Mesenchymal stem cell (in vitro differentiated cells and primary cell): Measurements from ENCODE around the gene TTC23L.

Experiments
- DNase-seq: peaks from one replicate; pipeline ENCODE4 v3.0.0-alpha.2; 2013
- H2AFZ ChIP-seq: one replicate; pipeline ENCODE4 v1.6.1; 2013; ENCODE audit warnings: low read depth, mild to moderate bottlenecking, control low read depth, inconsistent platforms, low read length, moderate library complexity
- H2AK5ac ChIP-seq: 2 replicates; pipeline ENCODE4 v1.6.1; 2013; ENCODE audit warnings: low read length, moderate library complexity, mild to moderate bottlenecking, inconsistent platforms; ENCODE audit not compliant: severe bottlenecking
- H2BK120ac ChIP-seq: one replicate; pipeline ENCODE4 v1.6.1; 2013; ENCODE audit warnings: low read depth, mild to moderate bottlenecking, inconsistent platforms, low read length, moderate library complexity
- H2BK12ac ChIP-seq, 2 experiments: one replicate each; pipeline ENCODE4 v1.6.1; 2013; ENCODE audit warnings: inconsistent platforms in 2 of 2, low read length in 2 of 2, mild to moderate bottlenecking in 2 of 2, moderate library complexity in 2 of 2, control low read depth in 1 of 2
- H2BK15ac ChIP-seq: one replicate; pipeline ENCODE4 v1.6.1; 2013; ENCODE audit warnings: mild to moderate bottlenecking, low read depth, inconsistent platforms; ENCODE audit not compliant: poor library complexity, severe bottlenecking
- H2BK5ac ChIP-seq: 2 replicates; pipeline ENCODE4 v1.6.1; 2013; ENCODE audit warnings: low read depth, mild to moderate bottlenecking, low read length, control low read depth, inconsistent platforms; ENCODE audit not compliant: poor library complexity, severe bottlenecking
- H3K14ac ChIP-seq, 2 experiments: one replicate each; pipeline ENCODE4 v1.6.1; 2013; ENCODE audit warnings: inconsistent platforms in 2 of 2, low read length in 2 of 2, control low read depth in 1 of 2, mild to moderate bottlenecking in 1 of 2, moderate library complexity in 1 of 2
- H3K18ac ChIP-seq, 2 experiments: one replicate each; pipeline ENCODE4 v1.6.1; 2013; ENCODE audit warnings: inconsistent platforms in 2 of 2, low read length in 2 of 2, control low read depth in 1 of 2, low read depth in 1 of 2, mild to moderate bottlenecking in 1 of 2
- H3K23ac ChIP-seq, 2 experiments: one replicate each; pipeline ENCODE4 v1.6.1; 2013; ENCODE audit warnings: inconsistent platforms in 2 of 2, low read length in 2 of 2, mild to moderate bottlenecking in 2 of 2, moderate library complexity in 2 of 2, control low read depth in 1 of 2
- H3K27ac ChIP-seq: 2 replicates; pipeline ENCODE4 v1.5.1; 2013; ENCODE audit warnings: mild to moderate bottlenecking, moderate library complexity, low read length, control low read depth, inconsistent platforms; ENCODE audit not compliant: poor library complexity, severe bottlenecking
- H3K27me3 ChIP-seq, 2 experiments: 2 replicates each; pipeline versions ENCODE4 v1.6.1 to v1.7.0; 2013; ENCODE audit warnings: low read length in 2 of 2, mild to moderate bottlenecking in 2 of 2, moderate library complexity in 2 of 2, control low read depth in 1 of 2, inconsistent platforms in 1 of 2; ENCODE audit not compliant: control insufficient read depth in 1 of 2, insufficient read depth in 1 of 2
- H3K36me3 ChIP-seq, 2 experiments: 2 replicates each; pipeline versions ENCODE4 v1.6.1 to v1.7.0; 2013; ENCODE audit warnings: low read length in 2 of 2, control low read depth in 1 of 2, inconsistent platforms in 1 of 2, low read depth in 1 of 2, mild to moderate bottlenecking in 1 of 2; ENCODE audit not compliant: insufficient read depth in 2 of 2, control insufficient read depth in 1 of 2
- H3K4ac ChIP-seq, 2 experiments: one replicate each; pipeline ENCODE4 v1.6.1; 2013; ENCODE audit warnings: inconsistent platforms in 2 of 2, low read length in 2 of 2, mild to moderate bottlenecking in 2 of 2, moderate library complexity in 2 of 2, control low read depth in 1 of 2, low read depth in 1 of 2
- H3K4me1 ChIP-seq: 2 replicates; pipeline ENCODE4 v1.6.1; 2013; ENCODE audit warnings: low read depth, low read length, control low read depth; ENCODE audit not compliant: control insufficient read depth, insufficient read depth
- H3K4me2 ChIP-seq: 2 replicates; pipeline ENCODE4 v1.6.1; 2013; ENCODE audit warnings: low read length, mild to moderate bottlenecking, inconsistent platforms; ENCODE audit not compliant: poor library complexity, severe bottlenecking
- H3K4me3 ChIP-seq, 2 experiments: 2 replicates each; pipeline versions ENCODE4 v1.5.1 to v1.7.0; 2013; ENCODE audit warnings: low read length in 2 of 2, mild to moderate bottlenecking in 2 of 2, control low read depth in 1 of 2, low read depth in 1 of 2; ENCODE audit not compliant: insufficient read depth in 1 of 2
- H3K79me1 ChIP-seq: replicated peaks from 2 replicates; pipeline ENCODE4 v1.6.1; 2013; ENCODE audit warnings: mild to moderate bottlenecking, control low read depth, low read length, inconsistent platforms; ENCODE audit not compliant: poor library complexity, severe bottlenecking
- H3K9ac ChIP-seq: 2 replicates; pipeline ENCODE4 v1.7.0; 2013; ENCODE audit warnings: mild to moderate bottlenecking, low read length, moderate library complexity
- H3K9me3 ChIP-seq: 2 replicates; pipeline ENCODE4 v1.7.0; 2013; ENCODE audit warnings: mild to moderate bottlenecking, low read length; ENCODE audit not compliant: control insufficient read depth
- H4K8ac ChIP-seq: one replicate; pipeline ENCODE4 v1.6.1; 2013; ENCODE audit warnings: inconsistent platforms, mild to moderate bottlenecking, low read length, moderate library complexity
- H4K91ac ChIP-seq: one replicate; pipeline ENCODE4 v1.6.1; 2013; ENCODE audit warnings: mild to moderate bottlenecking, low read length, inconsistent platforms
- WGBS: methylation state at CpG from one replicate; pipeline ENCODE4 v1.1.7; 2013; ENCODE audit warnings: mixed read lengths; 5-methylcytosine and 5-hydroxymethylcytosine counted together

Gene TTC23L

DNA sequence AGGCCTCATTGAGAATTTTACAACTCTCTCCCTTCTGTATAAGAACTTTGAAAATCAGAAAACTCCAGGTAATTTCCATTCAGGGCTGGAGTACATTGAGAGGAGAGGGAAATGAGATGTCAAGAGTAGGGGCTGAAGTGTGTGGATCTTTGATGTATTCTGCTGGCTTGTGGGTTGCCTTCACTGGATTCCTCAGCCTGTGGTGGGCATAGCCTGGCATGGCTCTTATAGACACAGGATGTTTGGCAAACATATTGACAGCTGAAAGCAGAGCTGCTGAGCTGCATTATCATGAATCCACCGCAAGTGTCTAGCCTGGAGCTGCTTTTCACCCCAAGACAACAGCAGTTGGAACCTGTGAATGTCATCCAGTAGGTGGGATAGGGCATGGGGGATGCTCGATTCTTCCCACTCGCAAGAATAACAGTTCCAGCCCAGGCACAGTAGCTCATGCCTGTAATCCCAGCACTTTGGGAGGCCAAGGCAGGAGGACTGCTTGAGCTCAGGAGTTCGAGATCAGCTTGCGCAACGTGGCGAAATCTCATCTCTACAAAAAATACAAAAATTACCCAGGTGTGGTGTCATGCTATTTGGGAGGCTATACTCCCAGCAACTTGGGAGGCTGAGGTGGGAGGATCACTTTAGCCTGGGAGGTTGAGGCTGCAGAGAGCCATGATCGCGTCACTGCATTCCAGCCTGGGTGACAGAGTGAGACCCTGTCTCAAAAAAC is 36.0 kb upstream of the TTC23L start:
- H2AFZ ChIP-seq: no peak overlapping the region
- H3K27me3 ChIP-seq: no peaks in the 10 kb centered on the region
- H3K9me3 ChIP-seq: no peaks in the 10 kb centered on the region
- DNase-seq: no peak
- no peak overlapping the region for H3K23ac ChIP-seq
- H4K8ac ChIP-seq: no peak overlapping the region
- H3K79me1 ChIP-seq: peaks cover 36% of the 10 kb centered on the region
- H2BK12ac ChIP-seq: no peak overlapping the region
- no peaks in the 10 kb centered on the region for H3K4me1 ChIP-seq
- H2BK15ac ChIP-seq: no peak overlapping the region
- no peak overlapping the region for H3K18ac ChIP-seq
- H2AK5ac ChIP-seq: no peak overlapping the region
- no peak overlapping the region for H2BK120ac ChIP-seq
- no peak overlapping the region for H3K4me2 ChIP-seq
- WGBS: 99% methylated on average over 4 of the region's 9 CpGs
- H3K36me3 ChIP-seq: peaks cover 48 to 92% of the 10 kb centered on the region in 2 experiments
- H3K9ac ChIP-seq: no peak overlapping the region
- no peak overlapping the region for H3K4me3 ChIP-seq
- H3K14ac ChIP-seq: no peak overlapping the region
- H3K4ac ChIP-seq: no peak overlapping the region
- no peak overlapping the region for H3K27ac ChIP-seq
- no peak overlapping the region for H4K91ac ChIP-seq
- no peak overlapping the region for H2BK5ac ChIP-seq

DNA sequence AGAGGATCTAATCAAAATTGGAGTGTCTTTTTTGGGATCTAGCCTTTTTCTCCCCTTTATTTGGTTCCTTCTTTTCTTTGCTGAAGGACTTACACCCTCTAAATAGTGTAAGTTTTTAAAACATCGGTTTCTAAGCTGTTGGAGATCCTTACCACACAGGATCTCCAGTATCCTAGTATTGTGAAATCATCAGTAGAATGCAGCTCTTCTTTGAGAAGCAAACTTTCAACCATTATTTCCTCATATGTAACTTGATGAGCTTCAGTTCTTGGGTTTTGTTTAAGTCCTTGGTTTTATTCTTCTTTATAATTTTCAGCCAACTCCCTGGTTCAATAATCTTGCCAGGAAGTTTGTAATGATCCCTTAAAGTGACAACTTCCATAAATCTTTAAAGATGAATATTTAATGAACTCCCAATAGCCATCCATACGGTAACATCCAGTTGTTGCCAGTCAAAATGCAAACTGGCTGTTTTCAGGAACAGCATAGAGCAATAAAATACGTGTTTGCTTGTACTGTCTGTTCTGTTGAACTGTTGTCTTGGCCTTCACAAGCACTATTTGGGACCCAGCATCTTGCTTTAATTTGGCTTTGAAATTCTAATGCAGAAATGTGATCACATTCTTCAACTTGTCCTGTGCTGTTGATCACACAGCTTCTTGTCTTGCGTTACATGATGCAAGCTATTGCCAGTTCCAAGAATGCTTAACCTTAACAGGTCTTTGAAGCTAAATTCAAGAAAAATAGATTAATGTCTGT is 34.8 kb upstream of the TTC23L start:
- no peak overlapping the region for H2BK120ac ChIP-seq
- 96% methylated on average over 3 of the region's 4 CpGs for WGBS

DNA sequence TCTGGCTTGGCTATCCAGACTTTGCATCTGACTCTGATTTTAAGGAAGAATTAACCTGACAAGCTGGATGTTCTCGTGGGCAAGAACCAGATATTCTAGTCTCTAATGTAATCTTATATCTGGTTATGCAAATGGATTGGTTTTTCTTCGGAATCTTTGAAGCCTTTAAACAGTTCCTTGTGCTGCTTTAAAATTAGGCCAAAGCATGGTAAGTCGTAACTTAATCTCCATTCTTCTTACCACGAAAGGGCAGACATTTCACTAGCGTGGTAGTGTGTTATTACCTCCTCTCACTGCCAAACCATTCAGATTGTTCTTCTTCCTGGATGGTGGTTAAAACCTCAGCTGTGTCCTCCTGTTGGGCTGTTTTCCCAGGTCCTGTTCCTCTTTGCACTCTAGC is 34.1 kb upstream of the TTC23L start:
- Histone ChIP-seq H3K4me2 (no peak overlapping the region), H3K14ac (no peak overlapping the region), H2BK12ac (no peak overlapping the region), H3K27ac (no peak overlapping the region), H2BK5ac (no peak overlapping the region), H2AK5ac (peak overlapping the region; percentile 39), H4K91ac (no peak overlapping the region), H2AFZ (no peak overlapping the region), H2BK120ac (no peak overlapping the region), H3K27me3 (no peaks in the 10 kb centered on the region), H3K4me3 (no peak overlapping the region), H3K36me3 (peaks cover 46 to 92% of the 10 kb centered on the region in 2 experiments), H3K23ac (no peak overlapping the region), H2BK15ac (no peak overlapping the region), H3K79me1 (peaks cover 34% of the 10 kb centered on the region), H3K9ac (no peak overlapping the region), H4K8ac (no peak overlapping the region), H3K18ac (no peak overlapping the region), H3K4ac (no peak overlapping the region), H3K4me1 (no peaks in the 10 kb centered on the region), H3K9me3 (no peaks in the 10 kb centered on the region)
- DNase-seq: no peak
- WGBS: 94% methylated on average over 5 of the region's 5 CpGs

More for the DNA sequence above, 34.8 kb upstream of the TTC23L start:
- Histone ChIP-seq H3K36me3 (peaks cover 46 to 92% of the 10 kb centered on the region in 2 experiments), H3K9me3 (no peaks in the 10 kb centered on the region), H3K14ac (no peak overlapping the region), H3K18ac (no peak overlapping the region), H3K27ac (no peak overlapping the region), H3K27me3 (no peaks in the 10 kb centered on the region), H4K91ac (no peak overlapping the region), H3K4me3 (no peak overlapping the region), H3K79me1 (peaks cover 34% of the 10 kb centered on the region), H2BK15ac (no peak overlapping the region), H3K9ac (peak overlapping the region; percentile 37), H3K4me2 (no peak overlapping the region), H2AK5ac (no peak overlapping the region), H2AFZ (no peak overlapping the region), H2BK12ac (no peak overlapping the region), H2BK5ac (no peak overlapping the region), H3K4ac (no peak overlapping the region), H3K23ac (no peak overlapping the region), H4K8ac (no peak overlapping the region), H3K4me1 (no peaks in the 10 kb centered on the region)
- peak; percentile 9 for DNase-seq

DNA sequence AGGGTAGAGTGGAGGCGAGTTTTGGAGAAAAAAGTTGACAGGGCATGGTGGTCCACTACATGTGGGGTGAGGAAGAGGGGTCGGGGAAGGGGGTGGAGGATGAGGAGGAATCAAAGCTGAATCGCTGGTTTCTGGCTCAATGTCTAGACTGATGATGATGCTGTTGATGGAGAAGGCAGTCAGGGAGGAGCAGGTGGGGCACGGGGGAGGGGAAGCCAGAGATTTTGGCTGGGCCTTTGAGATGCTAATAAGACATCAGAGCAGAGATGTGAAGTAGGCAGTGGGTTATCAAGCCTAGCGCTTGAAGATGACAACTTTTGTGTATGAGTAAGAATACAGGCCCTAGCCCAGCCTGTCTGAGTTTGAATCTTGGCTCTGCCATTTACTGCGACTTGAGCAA is 32.4 kb upstream of the TTC23L start:
- H3K9me3 ChIP-seq: no peaks in the 10 kb centered on the region
- H3K4ac ChIP-seq: no peak overlapping the region
- H3K27ac ChIP-seq: no peak overlapping the region
- H3K36me3 ChIP-seq: peaks cover 43 to 94% of the 10 kb centered on the region in 2 experiments
- H3K18ac ChIP-seq: no peak overlapping the region
- no peak overlapping the region for H3K14ac ChIP-seq
- H2AFZ ChIP-seq: no peak overlapping the region
- H2BK5ac ChIP-seq: no peak overlapping the region
- no peak for DNase-seq
- H3K4me3 ChIP-seq: no peak overlapping the region
- H2BK120ac ChIP-seq: no peak overlapping the region
- no peak overlapping the region for H2AK5ac ChIP-seq
- no peak overlapping the region for H2BK12ac ChIP-seq
- H3K4me1 ChIP-seq: no peaks in the 10 kb centered on the region
- H4K91ac ChIP-seq: no peak overlapping the region
- H3K23ac ChIP-seq: no peak overlapping the region
- WGBS: 94% methylated on average over 6 of the region's 6 CpGs
- H3K79me1 ChIP-seq: peaks cover 32% of the 10 kb centered on the region
- no peak overlapping the region for H3K4me2 ChIP-seq
- no peak overlapping the region for H4K8ac ChIP-seq
- H3K9ac ChIP-seq: no peak overlapping the region
- no peak overlapping the region for H2BK15ac ChIP-seq
- H3K27me3 ChIP-seq: no peaks in the 10 kb centered on the region
